ENCODE measurements around the gene DACT2.

The DACT2 gene

GRCh38 chr6:168364793-168365421, 45.3 kb upstream of the DACT2 start:
- TF ChIP-seq, protein P1, sequence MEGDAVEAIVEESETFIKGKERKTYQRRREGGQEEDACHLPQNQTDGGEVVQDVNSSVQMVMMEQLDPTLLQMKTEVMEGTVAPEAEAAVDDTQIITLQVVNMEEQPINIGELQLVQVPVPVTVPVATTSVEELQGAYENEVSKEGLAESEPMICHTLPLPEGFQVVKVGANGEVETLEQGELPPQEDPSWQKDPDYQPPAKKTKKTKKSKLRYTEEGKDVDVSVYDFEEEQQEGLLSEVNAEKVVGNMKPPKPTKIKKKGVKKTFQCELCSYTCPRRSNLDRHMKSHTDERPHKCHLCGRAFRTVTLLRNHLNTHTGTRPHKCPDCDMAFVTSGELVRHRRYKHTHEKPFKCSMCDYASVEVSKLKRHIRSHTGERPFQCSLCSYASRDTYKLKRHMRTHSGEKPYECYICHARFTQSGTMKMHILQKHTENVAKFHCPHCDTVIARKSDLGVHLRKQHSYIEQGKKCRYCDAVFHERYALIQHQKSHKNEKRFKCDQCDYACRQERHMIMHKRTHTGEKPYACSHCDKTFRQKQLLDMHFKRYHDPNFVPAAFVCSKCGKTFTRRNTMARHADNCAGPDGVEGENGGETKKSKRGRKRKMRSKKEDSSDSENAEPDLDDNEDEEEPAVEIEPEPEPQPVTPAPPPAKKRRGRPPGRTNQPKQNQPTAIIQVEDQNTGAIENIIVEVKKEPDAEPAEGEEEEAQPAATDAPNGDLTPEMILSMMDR (conservative IDR thresholded peaks at IDR 0.05) = no peak
- no peak overlapping the region for H3K27ac ChIP-seq

DNA sequence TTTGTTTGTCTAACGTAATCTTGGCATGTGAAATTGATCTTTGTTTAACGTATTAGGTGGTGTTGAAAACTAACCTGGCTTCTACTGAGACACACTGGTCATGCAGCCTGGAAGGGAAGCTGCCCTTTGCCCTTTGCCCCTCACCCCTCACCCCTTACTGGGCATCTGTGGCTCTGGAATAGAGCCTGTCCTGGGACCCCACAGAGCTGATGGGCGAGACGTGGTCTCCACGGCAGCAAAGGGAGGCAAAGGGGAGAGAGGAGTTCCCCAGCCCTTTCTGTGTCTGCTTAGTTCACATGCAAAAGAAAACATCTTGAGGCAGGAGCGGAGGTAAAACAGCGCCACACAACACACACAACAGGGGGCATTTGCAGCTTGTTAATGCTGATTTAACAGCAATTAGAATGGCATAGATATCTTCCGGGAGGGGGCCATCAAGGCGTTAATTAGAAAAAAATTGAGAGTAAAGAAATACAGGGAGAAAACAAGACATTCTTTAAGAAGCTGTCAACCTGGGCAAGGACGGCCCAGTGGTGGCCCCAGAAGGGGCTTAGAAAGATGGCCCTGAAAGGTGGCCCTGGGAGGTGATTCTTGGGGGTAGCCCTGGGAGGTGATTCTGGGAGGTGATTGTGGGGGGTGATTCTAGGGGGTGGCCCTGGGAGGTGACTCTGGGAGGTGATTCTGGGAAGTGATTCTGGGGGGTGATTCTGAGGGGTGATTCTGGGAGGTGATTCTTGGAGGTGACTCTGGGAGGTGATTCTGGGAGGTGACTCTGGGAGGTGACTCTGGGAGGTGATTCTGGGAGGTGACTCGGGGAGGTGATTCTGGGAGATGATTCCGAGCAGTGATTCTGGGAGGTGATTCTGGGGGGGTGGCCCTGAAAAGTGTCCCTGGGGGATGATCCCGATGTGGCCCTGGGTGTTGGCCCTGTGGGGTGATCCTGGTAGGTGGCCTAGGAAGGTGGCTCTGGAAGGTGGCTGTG, 44.5 kb upstream of the DACT2 start:
- TF ChIP-seq, protein P1 (conservative IDR thresholded peaks at IDR 0.05) = no peak
- TF ChIP-seq ZFX (IDR thresholded peaks at IDR 0.05) = no peak
- H3K27ac ChIP-seq = no peak overlapping the region

DNA sequence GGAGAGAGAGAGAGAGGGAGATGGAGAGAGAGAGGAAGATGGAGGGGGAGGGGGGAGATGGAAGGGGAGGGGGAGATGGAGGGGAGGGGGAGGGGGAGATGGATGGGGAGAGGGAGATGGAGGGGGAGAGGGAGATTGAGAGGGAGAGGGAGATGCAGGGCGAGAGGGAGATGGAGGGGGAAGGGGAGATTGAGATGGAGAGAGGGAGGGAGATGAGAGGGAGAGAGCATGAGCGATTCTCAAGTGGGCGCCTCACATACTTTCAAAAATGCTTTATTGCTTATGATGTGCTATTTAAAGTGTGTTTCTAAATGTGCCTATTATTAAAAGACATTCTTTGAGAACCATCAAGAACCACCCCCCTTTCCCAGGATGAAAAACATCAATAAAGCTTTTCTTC, 43.7 kb upstream of the DACT2 start:
- no peak for TF ChIP-seq ZFX (IDR thresholded peaks at IDR 0.05)
- TF ChIP-seq, protein P1 (conservative IDR thresholded peaks at IDR 0.05) = no peak
- no peak overlapping the region for H3K27ac ChIP-seq

DNA sequence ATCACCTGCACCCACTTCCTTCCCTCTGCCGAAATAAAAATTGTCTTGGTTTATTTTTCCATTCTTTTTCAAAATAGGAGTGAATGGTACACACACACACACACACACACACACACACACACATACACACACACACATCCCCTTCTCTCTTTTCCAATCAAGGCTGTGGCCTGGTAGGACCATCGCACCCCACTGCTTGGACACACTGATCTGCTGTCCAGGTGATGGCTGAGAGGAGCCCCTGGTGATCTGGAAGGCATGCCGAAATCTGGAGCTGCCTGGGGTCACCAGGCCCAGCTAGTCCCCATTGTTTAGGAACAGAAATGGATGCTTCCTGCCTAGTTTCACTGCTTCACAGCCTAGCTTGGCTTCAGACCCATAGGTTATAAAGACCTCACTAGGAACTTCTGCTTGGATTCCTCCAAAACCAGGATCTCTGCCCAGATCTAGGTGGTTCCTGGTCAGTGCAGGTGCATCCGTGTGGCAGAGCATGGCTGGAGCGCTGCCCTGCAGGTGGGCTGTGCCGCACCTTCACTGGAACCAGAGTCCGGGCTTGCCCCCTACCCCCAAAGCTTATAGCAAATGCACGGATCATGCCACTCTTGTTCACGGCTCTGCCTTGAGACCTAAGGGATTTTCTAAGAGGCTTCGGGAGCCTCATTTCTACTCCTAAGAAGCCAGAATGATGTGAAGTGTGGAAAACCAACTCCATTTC, 42.9 kb upstream of the DACT2 start:
- no peak for TF ChIP-seq ZFX (IDR thresholded peaks at IDR 0.05)
- TF ChIP-seq, protein P1 (conservative IDR thresholded peaks at IDR 0.05) = no peak
- H3K27ac ChIP-seq = no peak overlapping the region

DNA sequence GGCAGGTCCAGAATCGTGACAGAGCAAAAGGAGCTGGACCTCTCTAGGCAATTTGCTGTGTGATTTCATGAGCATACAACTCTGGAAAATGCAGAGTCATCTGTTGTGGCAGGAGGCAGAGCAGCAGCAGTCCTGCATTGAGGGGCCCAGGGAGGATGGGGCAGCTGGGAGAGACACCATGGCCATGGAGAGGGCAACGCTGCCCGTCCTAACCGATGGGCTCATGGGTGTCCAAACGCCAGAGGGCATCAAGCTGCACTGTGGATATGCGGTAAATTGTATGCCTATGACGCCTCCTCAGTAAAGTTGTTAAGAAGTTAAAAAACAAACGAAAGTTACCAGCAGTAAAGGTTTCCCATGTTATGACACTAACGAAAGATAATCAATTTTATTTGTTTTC, 42.2 kb upstream of the DACT2 start:
- no peak overlapping the region for H3K27ac ChIP-seq
- TF ChIP-seq, protein P1 (conservative IDR thresholded peaks at IDR 0.05) = no peak
- TF ChIP-seq ZFX (IDR thresholded peaks at IDR 0.05) = no peak

- no peak overlapping the region for H3K27ac ChIP-seq
- TF ChIP-seq, protein P1 (conservative IDR thresholded peaks at IDR 0.05) = no peak
- TF ChIP-seq ZFX (IDR thresholded peaks at IDR 0.05) = no peak
These were observed 40.2 kb upstream of the DACT2 start for GRCh38 chr6:168359794-168360193.

Measured in C4-2B (cell line).